ENCODE measurements around the gene TMEM18.
"Not testable (repeated sequence)": the region's sequence is repeated elsewhere in the genome, so short reads cannot be mapped to it uniquely, and the experiment has no call there.

The TMEM18 gene

DNA sequence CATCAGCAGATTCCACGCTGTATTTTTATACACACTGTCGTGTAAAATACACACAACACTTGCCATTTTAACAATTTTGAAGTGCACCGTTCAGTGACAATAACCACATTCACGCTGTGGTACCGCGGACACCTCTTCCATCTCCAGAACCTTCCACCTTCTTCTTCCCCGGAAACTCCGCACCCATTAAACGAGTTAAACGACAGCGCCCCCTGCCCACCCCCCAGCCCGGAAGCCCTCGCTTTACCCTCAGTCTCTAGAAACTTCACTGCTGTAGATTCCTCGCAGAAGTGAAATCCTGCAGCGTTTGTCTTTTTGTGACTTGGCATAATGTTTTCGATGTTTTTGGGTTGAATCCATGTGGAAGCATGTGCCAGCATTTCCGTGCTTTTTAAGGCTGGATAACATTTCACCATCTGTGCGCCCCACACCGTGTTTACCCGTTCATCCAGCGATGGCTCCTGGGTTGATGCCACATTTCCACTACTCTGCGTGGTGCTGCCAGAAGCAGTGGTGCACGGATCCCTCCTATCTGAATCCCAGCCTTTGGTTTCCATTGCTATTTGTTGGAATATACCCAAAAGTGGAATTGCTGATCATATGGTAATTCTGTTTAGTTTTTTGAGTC is 32.0 kb upstream of the TMEM18 start:
- Histone ChIP-seq H2BK12ac (ENCODE audit: low read length) (no peak overlapping the region), H3K4me1 (ENCODE audit: control insufficient read depth in 1 of 2, insufficient read depth in 2 of 2, low read length in 2 of 2) (no peaks in the 10 kb centered on the region), H3K9ac (ENCODE audit: low read length) (no peak overlapping the region), H3K23ac (ENCODE audit: low read length) (no peak overlapping the region), H2BK5ac (ENCODE audit: low read depth, low read length, poor library complexity) (no peak overlapping the region), H3K9me3 (ENCODE audit: insufficient read depth, low read depth, low read length) (no peaks in the 10 kb centered on the region), H2BK120ac (ENCODE audit: insufficient read depth, low read length, poor library complexity) (no peak overlapping the region), H3K79me1 (ENCODE audit: low read length) (no peaks in the 10 kb centered on the region), H4K8ac (ENCODE audit: low read depth, low read length) (no peak overlapping the region), H3K27ac (ENCODE audit: low read depth, low read length) (no peak overlapping the region), H2AFZ (ENCODE audit: insufficient read depth, low read length, poor library complexity) (no peak overlapping the region), H2AK5ac (ENCODE audit: low read length) (no peak overlapping the region), H3K4me2 (ENCODE audit: low read length) (no peak overlapping the region), H3K36me3 (ENCODE audit: control insufficient read depth in 1 of 2, insufficient read depth in 2 of 2, low read length in 2 of 2) (no peaks in the 10 kb centered on the region), H3K4ac (ENCODE audit: low read depth, low read length) (no peak overlapping the region), H4K12ac (ENCODE audit: low read depth, low read length) (no peak overlapping the region), H3K27me3 (ENCODE audit: insufficient read depth, low read length) (no peaks in the 10 kb centered on the region), H3K79me2 (ENCODE audit: control insufficient read depth, insufficient read depth, low read length, poor library complexity) (no peaks in the 10 kb centered on the region), H3K14ac (ENCODE audit: low read length) (no peak overlapping the region), H3K4me3 (ENCODE audit: low read depth, low read length) (no peak overlapping the region), H3K18ac (ENCODE audit: low read length) (no peak overlapping the region), H4K91ac (ENCODE audit: low read depth, low read length) (no peak overlapping the region)
- DNase-seq: no peak
- WGBS (ENCODE audit: extremely low coverage, insufficient coverage, insufficient read length): no CpG with 5 or more reads among the region's 23 CpGs

DNA sequence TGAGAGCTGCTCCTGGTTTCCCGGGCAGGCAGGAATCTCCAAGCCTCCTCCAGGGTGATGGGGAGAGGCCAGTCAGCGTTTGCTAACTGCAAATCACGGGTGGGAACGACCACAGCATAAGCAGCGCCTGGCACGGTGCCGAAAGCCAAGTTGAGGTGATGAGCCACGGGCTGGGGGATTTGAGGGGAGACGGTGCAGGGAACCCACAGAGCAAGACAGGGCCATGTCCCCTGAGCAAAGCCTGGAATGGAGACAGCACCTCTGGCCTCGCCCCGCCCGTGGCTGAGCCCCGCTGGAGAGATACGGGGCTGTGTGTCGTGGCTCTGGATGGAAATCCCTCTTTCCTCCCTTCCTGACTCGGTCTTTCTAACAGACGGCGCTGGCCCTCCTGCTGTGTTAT is 31.5 kb upstream of the TMEM18 start:
- H3K4me1 ChIP-seq (ENCODE audit: control insufficient read depth in 1 of 2, insufficient read depth in 2 of 2, low read length in 2 of 2): no peaks in the 10 kb centered on the region
- H3K18ac ChIP-seq (ENCODE audit: low read length): no peak overlapping the region
- H2BK12ac ChIP-seq (ENCODE audit: low read length): no peak overlapping the region
- H3K9ac ChIP-seq (ENCODE audit: low read length): no peak overlapping the region
- no CpG with 5 or more reads among the region's 18 CpGs for WGBS (ENCODE audit: extremely low coverage, insufficient coverage, insufficient read length)
- no peak overlapping the region for H3K4ac ChIP-seq (ENCODE audit: low read depth, low read length)
- no peak overlapping the region for H3K27ac ChIP-seq (ENCODE audit: low read depth, low read length)
- H3K9me3 ChIP-seq (ENCODE audit: insufficient read depth, low read depth, low read length): no peaks in the 10 kb centered on the region
- no peak overlapping the region for H2AK5ac ChIP-seq (ENCODE audit: low read length)
- no peak overlapping the region for H2AFZ ChIP-seq (ENCODE audit: insufficient read depth, low read length, poor library complexity)
- H2BK5ac ChIP-seq (ENCODE audit: low read depth, low read length, poor library complexity): no peak overlapping the region
- H3K36me3 ChIP-seq (ENCODE audit: control insufficient read depth in 1 of 2, insufficient read depth in 2 of 2, low read length in 2 of 2): no peaks in the 10 kb centered on the region
- no peaks in the 10 kb centered on the region for H3K27me3 ChIP-seq (ENCODE audit: insufficient read depth, low read length)
- no peak overlapping the region for H3K4me3 ChIP-seq (ENCODE audit: low read depth, low read length)
- H4K12ac ChIP-seq (ENCODE audit: low read depth, low read length): peak overlapping the region; percentile 59
- no peaks in the 10 kb centered on the region for H3K79me2 ChIP-seq (ENCODE audit: control insufficient read depth, insufficient read depth, low read length, poor library complexity)
- no peak overlapping the region for H4K8ac ChIP-seq (ENCODE audit: low read depth, low read length)
- no peak overlapping the region for H3K14ac ChIP-seq (ENCODE audit: low read length)
- no peak overlapping the region for H3K4me2 ChIP-seq (ENCODE audit: low read length)
- H2BK120ac ChIP-seq (ENCODE audit: insufficient read depth, low read length, poor library complexity): no peak overlapping the region
- H3K79me1 ChIP-seq (ENCODE audit: low read length): no peaks in the 10 kb centered on the region
- no peak overlapping the region for H4K91ac ChIP-seq (ENCODE audit: low read depth, low read length)
- H3K23ac ChIP-seq (ENCODE audit: low read length): no peak overlapping the region
- DNase-seq: no peak

DNA sequence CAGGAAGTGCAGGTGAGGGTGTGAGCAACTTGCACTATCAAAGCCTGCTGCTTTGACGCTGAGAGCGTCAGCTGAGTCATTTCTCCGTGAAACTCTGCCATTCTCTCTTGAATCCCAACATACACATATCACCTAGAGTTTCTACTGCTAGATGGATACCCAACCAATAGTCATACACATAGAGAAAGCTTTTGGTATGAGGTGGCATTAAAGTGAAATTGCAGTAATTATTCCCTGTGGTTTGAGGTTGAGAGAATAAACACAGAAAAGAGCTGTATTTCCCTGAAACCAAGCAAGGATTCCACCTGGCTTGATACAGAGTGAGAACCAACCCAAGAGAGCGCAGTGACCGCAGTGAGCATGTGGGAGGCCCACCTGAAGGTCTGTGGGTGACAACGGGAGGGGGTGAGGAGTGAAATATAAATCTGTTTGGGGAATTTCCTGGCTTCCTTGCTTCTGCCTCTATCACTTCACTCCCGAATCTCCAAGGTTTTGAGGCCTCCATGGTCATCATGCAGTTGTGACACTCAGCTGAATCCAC is 28.8 kb upstream of the TMEM18 start:
- Histone ChIP-seq H3K79me2 (ENCODE audit: control insufficient read depth, insufficient read depth, low read length, poor library complexity) (no peaks in the 10 kb centered on the region), H2AK5ac (ENCODE audit: low read length) (no peak overlapping the region), H2AFZ (ENCODE audit: insufficient read depth, low read length, poor library complexity) (no peak overlapping the region), H2BK12ac (ENCODE audit: low read length) (no peak overlapping the region), H3K9ac (ENCODE audit: low read length) (no peak overlapping the region), H3K9me3 (ENCODE audit: insufficient read depth, low read depth, low read length) (no peaks in the 10 kb centered on the region), H3K36me3 (ENCODE audit: control insufficient read depth in 1 of 2, insufficient read depth in 2 of 2, low read length in 2 of 2) (no peaks in the 10 kb centered on the region), H3K23ac (ENCODE audit: low read length) (no peak overlapping the region), H3K27ac (ENCODE audit: low read depth, low read length) (no peak overlapping the region), H2BK5ac (ENCODE audit: low read depth, low read length, poor library complexity) (no peak overlapping the region), H3K4me3 (ENCODE audit: low read depth, low read length) (no peak overlapping the region), H4K12ac (ENCODE audit: low read depth, low read length) (no peak overlapping the region), H4K8ac (ENCODE audit: low read depth, low read length) (no peak overlapping the region), H3K79me1 (ENCODE audit: low read length) (no peaks in the 10 kb centered on the region), H3K4me1 (ENCODE audit: control insufficient read depth in 1 of 2, insufficient read depth in 2 of 2, low read length in 2 of 2) (no peaks in the 10 kb centered on the region), H3K14ac (ENCODE audit: low read length) (no peak overlapping the region), H3K27me3 (ENCODE audit: insufficient read depth, low read length) (no peaks in the 10 kb centered on the region), H3K4ac (ENCODE audit: low read depth, low read length) (no peak overlapping the region), H4K91ac (ENCODE audit: low read depth, low read length) (no peak overlapping the region), H3K4me2 (ENCODE audit: low read length) (no peak overlapping the region), H2BK120ac (ENCODE audit: insufficient read depth, low read length, poor library complexity) (no peak overlapping the region), H3K18ac (ENCODE audit: low read length) (no peak overlapping the region)
- no CpG with 5 or more reads among the region's 7 CpGs for WGBS (ENCODE audit: extremely low coverage, insufficient coverage, insufficient read length)
- no peak for DNase-seq

DNA sequence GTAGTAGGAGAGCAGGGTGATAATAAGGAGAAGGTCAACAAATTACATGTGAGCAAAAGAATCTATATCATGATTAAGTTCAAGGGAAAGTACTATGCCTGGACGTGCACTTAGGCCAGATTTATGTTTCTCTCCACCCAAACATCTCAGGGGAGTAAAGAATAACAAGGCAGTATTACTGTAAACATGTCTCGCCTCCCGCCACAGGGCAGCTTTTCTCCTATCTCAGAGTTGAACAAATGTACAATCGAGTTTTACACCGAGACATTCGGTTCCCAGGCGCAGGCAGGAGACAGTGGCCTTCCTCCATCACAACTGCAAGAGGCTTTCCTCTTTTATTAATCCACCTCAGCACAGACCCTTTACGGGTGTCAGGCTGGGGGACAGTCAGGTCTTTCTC is 25.6 kb upstream of the TMEM18 start:
- not testable (repeated sequence) for H3K9me3 ChIP-seq (ENCODE audit: insufficient read depth, low read depth, low read length); H3K27me3 ChIP-seq (ENCODE audit: insufficient read depth, low read length); H3K36me3 ChIP-seq (ENCODE audit: control insufficient read depth in 1 of 2, insufficient read depth in 2 of 2, low read length in 2 of 2); H2BK5ac ChIP-seq (ENCODE audit: low read depth, low read length, poor library complexity); H4K91ac ChIP-seq (ENCODE audit: low read depth, low read length); H3K23ac ChIP-seq (ENCODE audit: low read length); H3K14ac ChIP-seq (ENCODE audit: low read length); H3K4me3 ChIP-seq (ENCODE audit: low read depth, low read length); H3K9ac ChIP-seq (ENCODE audit: low read length); H3K79me2 ChIP-seq (ENCODE audit: control insufficient read depth, insufficient read depth, low read length, poor library complexity); H2BK120ac ChIP-seq (ENCODE audit: insufficient read depth, low read length, poor library complexity); H3K27ac ChIP-seq (ENCODE audit: low read depth, low read length); H3K4me1 ChIP-seq (ENCODE audit: control insufficient read depth in 1 of 2, insufficient read depth in 2 of 2, low read length in 2 of 2); H3K4me2 ChIP-seq (ENCODE audit: low read length); H3K4ac ChIP-seq (ENCODE audit: low read depth, low read length); H2BK12ac ChIP-seq (ENCODE audit: low read length); H4K12ac ChIP-seq (ENCODE audit: low read depth, low read length); H3K18ac ChIP-seq (ENCODE audit: low read length); H3K79me1 ChIP-seq (ENCODE audit: low read length); H4K8ac ChIP-seq (ENCODE audit: low read depth, low read length); H2AK5ac ChIP-seq (ENCODE audit: low read length); H2AFZ ChIP-seq (ENCODE audit: insufficient read depth, low read length, poor library complexity); DNase-seq
- no CpG with 5 or more reads among the region's 8 CpGs for WGBS (ENCODE audit: extremely low coverage, insufficient coverage, insufficient read length)
